ENCODE results near the gene NELFA.
"Not testable (repeated sequence)": the region's sequence is repeated elsewhere in the genome, so short reads cannot be mapped to it uniquely, and the experiment has no call there.

- TF ChIP-seq ZNF274 (IDR thresholded peaks at IDR 0.05; ENCODE audit: low read depth, low read length); YY1 (IDR thresholded peaks at IDR 0.05; ENCODE audit: insufficient read depth, insufficient read length); SUZ12 (IDR thresholded peaks at IDR 0.05; ENCODE audit: extremely low read depth, insufficient read depth, insufficient read length): not testable (repeated sequence)
Measured at GRCh38 chr4:2027120-2027519, 18.3 kb upstream of the NELFA start.
